ENCODE measurements around the gene NSMF.

NSMF gene

GRCh38 chr9:137445930-137446431 is 13.2 kb downstream of the NSMF start:
- no peak for DNase-seq

DNA sequence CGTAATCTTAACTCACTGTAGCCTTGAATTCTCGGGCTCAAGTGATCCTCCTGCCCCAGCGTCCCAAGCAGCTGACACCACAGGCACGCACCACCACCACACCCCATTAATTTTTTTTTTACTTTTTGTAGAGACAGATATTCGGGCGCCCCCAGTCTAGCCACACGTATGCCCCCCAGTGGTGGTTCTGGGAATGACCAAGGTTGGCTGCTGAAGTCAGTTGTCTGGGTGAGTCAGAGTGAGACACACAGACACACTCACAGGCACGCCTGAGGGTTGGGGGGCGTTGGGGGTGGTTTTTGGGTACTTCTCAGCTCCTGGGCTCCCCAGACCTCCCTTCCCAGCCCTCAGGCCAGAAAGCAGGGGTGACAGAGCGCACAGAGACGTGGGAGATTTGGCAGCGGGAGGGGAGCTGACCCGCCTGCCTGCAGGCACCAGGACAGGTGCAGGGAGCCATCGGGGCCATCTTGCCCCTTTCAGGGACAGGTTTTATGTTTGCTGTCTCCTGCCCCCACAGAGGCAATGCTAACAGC is 13.8 kb downstream of the NSMF start:
- DNase-seq, result peak; percentile 84

- no peak for DNase-seq
These were observed 14.9 kb downstream of the NSMF start for GRCh38 chr9:137444106-137444790.

DNA sequence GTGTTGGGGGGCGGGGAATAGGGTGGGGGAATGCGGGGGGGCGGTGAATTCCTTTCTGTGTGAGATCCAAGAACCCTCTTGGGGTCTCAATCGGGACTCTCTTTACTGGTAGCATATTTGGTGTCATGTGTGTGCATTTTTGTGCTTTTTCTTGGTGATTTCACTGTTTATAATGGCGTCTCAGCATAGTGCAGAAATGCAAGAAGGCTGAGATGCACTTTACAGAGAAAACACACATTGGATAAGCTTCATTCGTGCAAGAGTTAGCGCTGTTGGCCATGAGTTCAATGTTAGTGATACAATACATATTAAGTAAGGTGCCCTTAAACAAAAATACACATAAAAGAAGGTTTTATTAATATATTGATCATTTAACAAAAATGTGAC is 17.2 kb downstream of the NSMF start:
- DNase-seq, result no peak

DNA sequence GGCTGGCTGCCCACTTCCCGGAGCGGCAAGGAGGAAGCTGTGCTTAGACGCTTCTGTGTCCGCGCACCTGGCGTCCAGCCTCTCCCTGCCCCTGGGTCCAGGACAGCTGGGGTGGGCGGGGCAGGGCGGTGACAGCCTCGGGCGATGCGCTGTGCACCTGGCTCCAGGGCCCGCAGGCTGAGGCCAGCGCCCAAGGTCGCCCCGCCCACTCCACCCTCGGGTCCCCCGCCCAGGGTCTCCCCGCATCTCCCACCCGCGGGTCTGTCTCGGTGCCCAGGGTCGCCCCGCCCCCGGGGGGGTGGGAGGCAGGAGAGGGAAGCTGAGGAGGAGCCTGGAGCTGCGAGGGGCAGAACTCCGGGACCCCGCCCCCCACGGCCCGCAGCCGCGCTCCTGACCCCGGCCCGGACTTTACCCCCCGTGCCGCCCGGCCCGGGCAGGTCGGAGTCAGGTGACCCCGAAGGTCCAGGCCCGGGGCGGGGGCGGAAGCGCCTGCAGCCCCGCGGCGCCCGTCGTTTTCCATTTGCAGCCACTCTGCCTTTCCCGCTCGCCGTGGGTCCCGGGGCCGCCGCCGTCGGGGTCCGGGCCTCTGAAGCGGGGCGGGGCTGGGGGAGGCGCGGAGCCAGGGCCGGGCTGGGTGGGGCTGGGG is 17.7 kb downstream of the NSMF start, which contains the start of gene ENTPD8:
Gene ENTPD8, minus strand, starts transcription at position 69 of the 646 bp plus-strand sequence. CDS start 3,072 bp downstream, outside the sequence.
- peak; percentile 71 for DNase-seq

GRCh38 chr9:137439158-137439714 is 19.9 kb downstream of the NSMF start:
- DNase-seq, result no peak

GRCh38 chr9:137438591-137439157 is 20.5 kb downstream of the NSMF start:
- no peak for DNase-seq

DNA sequence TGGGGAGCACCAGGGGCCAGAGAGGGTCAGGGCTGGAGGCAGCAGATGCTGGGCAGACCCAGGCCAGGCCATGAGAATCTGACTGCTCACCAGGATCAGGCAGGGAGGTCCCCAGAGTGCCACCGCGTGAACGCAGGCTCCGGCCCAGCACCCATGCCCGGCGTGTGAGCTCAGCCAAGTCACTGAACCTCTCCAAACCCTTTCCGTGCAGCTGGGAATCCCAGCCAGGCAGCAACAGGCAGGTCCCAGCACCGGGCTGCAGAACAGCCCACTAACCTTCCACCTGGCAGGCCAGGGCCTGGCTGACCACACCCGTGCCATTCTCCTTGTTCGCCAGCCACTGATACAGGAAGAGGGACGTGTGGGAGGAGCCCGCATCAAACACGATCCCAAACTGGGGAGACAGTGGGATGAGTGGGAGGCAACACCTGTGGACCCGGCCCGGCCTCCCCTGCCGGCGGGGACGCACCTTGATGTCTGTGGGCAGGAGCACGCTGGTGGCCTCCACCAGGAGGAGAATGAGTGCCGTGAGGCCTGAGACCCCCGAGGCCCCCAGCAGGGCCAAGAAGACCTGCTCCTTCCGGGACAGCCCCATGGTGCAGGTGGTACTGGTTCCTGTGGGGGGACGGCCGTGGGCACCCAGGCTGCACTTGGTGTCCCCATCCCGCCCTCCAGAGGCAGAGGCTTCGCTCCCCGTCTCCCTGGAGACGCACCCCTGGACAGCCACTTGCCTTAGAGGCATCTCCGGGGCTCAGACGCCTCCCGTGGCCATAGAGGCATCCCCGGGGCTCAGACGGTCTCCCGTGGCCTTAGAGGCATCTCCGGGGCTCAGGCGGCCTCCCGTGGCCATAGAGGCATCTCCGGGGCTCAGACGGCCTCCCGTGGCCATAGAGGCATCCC is 21.2 kb downstream of the NSMF start:
- DNase-seq, result no peak

DNA sequence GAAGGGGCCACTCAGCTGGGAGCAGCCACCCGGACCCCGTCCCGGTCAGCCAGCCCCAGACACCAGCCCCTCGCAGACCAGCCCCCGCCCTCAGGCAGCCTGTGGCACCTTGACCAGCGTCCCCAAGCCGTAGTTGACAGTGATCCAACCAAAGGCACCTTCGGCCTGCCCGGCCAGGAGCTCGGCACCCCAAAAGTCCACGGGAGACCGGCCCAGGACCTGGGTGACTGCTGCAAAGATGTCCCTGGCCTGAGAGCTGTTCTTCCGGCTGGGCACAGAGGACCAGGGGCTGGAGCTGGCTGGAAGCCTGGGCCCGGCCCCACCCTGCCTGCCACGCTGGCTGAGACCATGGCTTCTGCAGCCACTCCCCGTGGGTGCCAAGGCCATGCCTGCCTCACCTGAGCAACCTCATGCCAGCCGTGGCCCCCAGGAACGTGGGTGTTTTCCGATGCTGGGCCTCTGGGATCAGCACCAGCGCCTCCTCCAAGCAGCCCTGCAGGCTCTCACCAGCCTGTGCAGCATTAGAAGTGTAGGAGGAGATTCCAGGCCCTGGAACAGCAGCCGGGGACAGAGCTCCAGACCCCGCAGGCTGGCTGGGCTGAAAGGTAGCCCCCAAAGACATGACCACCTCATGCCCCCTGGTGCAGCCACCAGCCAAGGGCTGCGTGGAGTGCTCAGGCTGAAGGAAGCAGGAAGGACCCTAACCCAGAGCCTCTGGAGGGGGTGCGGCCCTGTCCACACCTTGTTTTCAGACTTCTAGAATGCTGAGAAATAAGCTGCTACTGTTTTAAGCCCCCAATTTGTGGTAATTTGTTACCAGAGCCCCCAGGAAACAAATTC is 22.2 kb downstream of the NSMF start:
- no peak for DNase-seq

- no peak for DNase-seq
These were observed 23.0 kb downstream of the NSMF start for GRCh38 chr9:137435980-137436760.

DNA sequence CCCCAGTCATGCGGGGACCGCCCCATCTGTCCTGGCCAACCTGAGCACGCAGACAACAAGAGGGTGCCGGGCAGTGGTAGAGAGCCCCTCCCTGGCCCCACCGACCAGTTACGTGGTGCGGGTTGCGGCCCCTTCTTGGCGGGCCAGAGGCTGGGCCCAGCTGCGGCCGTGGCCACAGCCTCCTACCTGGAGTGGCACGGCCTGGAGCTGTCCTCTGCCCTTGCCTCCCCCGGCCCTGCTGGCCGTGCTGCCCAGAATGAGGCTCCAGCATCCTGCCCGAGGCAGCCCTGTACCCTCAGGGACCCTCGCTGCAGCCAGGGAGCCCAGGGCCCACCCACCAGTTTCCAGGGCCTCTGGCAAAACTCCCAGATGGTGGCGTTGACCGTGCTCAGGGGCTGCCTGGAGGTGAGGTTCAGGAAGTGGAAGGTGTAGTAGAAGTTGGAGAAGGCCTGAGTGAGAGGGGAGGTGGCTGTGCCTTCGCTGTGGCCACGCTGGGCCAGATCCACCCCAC is 23.7 kb downstream of the NSMF start:
- no peak for DNase-seq

GRCh38 chr9:137434498-137435380 is 24.4 kb downstream of the NSMF start:
- DNase-seq, result no peak

- DNase-seq, result no peak
These were observed 25.2 kb downstream of the NSMF start for GRCh38 chr9:137433916-137434431.

DNA sequence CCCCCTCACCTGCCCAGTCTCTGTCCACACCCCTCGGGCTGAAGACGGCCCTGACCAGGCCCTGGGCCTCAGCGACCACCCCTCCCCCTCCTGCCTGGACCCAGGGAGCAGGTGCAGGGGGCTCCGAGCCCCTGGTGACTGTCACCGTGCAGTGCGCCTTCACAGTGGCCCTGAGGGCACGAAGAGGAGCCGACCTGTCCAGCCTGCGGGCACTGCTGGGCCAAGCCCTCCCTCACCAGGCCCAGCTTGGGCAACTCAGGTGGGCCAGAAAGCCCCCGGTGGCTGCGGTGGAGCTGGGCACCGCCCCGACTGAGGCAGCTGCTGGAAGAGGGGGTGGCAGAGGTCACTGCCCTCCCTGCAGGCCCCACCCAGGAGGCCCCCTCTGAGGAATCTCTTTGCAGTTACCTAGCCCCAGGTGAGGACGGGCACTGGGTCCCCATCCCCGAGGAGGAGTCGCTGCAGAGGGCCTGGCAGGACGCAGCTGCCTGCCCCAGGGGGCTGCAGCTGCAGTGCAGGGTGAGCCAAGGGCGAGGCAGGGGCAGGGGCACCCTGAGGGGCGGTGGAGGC is 25.7 kb downstream of the NSMF start:
- DNase-seq, result no peak

- no peak for DNase-seq
These were observed 26.3 kb downstream of the NSMF start for GRCh38 chr9:137432687-137433348.

- no peak for DNase-seq
These were observed 27.7 kb downstream of the NSMF start for GRCh38 chr9:137431416-137431931.

GRCh38 chr9:137430723-137431415 is 28.3 kb downstream of the NSMF start:
- DNase-seq, result no peak

Measured in right forelimb (tissue), 1 donor.